Fibroblast of upper back skin (primary cell): ENCODE results near the gene SLC41A1.

Experiments
- DNase-seq: peaks from one replicate; pipeline ENCODE4 v3.0.0-alpha.2; 2013

Gene SLC41A1

GRCh38 chr1:205750138-205751035 is 62.6 kb downstream of the SLC41A1 start, which contains the start of gene NUCKS1:
Gene NUCKS1, minus strand, starts transcription at chr1:205750182. Its CDS starts 209 bp downstream, at chr1:205749973.
- DNase-seq, result peak; percentile 100

GRCh38 chr1:205749234-205750137 is 63.5 kb downstream of the SLC41A1 start:
- DNase-seq, result peak; percentile 96

- peak; percentile 78 for DNase-seq
These were observed 64.4 kb downstream of the SLC41A1 start for GRCh38 chr1:205748403-205749233.

- no peak for DNase-seq
These were observed 66.1 kb downstream of the SLC41A1 start for GRCh38 chr1:205746757-205747412.

GRCh38 chr1:205744403-205744802 is 68.6 kb downstream of the SLC41A1 start:
- DNase-seq, result no peak

- no peak for DNase-seq
These were observed 69.0 kb downstream of the SLC41A1 start for GRCh38 chr1:205743977-205744376.

GRCh38 chr1:205741681-205742080 is 71.3 kb downstream of the SLC41A1 start:
- no peak for DNase-seq

GRCh38 chr1:205739348-205740160 is 73.4 kb downstream of the SLC41A1 start:
- DNase-seq, result peak; percentile 24
